Measurements from ENCODE around the gene JAGN1. TPM values are rescaled to one million over a fixed set of nuclear protein-coding genes. Genes with fewer than 3 reads are reported as not detected.
"Not testable (repeated sequence)": the region's sequence is repeated elsewhere in the genome, so short reads cannot be mapped to it uniquely, and the experiment has no call there.

Gene JAGN1
- total RNA-seq, 1 experiment from 2014 or later = 34.1 TPM

DNA sequence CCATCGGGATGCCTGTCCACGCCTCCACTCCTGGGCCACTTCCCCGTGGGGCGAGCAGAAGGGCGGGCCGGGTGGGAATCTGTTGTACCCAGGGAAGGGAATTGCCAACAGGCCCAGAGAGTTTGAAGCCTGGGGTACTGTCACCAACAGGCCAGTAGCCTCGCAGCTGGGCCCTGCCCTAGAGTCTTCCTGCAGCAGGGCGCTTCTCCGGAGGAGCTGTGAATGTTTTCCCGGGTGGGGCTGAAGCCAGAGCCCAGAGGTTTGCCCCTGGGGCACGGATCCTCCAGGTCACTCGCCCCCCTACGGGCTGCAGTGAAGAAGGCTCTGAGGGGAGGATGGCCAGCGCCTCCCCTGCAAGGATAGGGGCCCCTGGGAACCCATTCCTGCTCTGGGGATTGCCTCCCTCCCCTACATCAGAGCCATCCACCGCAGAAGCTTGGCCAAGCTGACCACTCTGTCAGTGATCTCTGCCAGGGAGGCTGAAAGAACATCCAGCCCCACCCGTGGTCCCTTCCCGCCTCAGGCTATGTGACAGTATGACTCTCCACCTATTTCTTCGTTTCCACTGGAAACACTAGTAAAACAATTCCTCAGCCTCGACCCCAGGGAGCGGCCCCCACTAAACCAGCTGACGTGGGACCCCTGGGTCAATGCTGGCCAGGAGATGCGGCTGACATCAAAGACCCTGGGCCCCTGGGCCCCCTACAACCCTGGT is 27.2 kb upstream of the JAGN1 start:
- Histone ChIP-seq H3K9me2 (replicated peaks; ENCODE audit: low read length) (no peaks in the 10 kb centered on the region), H3K27me3 (ENCODE audit: low read length) (no peaks in the 10 kb centered on the region), H2AFZ (ENCODE audit: low read length) (peak overlapping the region; percentile 69), H3K4me1 (ENCODE audit: insufficient read depth, low read length) (0 out of 2 replicates have a peak, but pooled peaks cover 9% of the 10 kb centered on the region), H3K36me3 (ENCODE audit: low read depth, low read length) (no peaks in the 10 kb centered on the region), H4K20me1 (ENCODE audit: low read length) (no peaks in the 10 kb centered on the region), H3K4me3 (ENCODE audit: low read length) (peak overlapping the region; percentile 50; the same call in 1 of the 2 replicates), H3K9ac (ENCODE audit: low read length) (no peak overlapping the region), H3K27ac (ENCODE audit: low read length) (no peak overlapping the region), H3F3A (ENCODE audit: low read length, unreplicated experiment) (no peaks in the 10 kb centered on the region), H3K79me2 (ENCODE audit: low read length) (no peaks in the 10 kb centered on the region), H3K4me2 (ENCODE audit: low read length) (peak overlapping the region; percentile 59), H3K9me3 (ENCODE audit: low read length) (no peaks in the 10 kb centered on the region)
- ATAC-seq (peak; percentile 49), DNase-seq (no peak)
- ChIA-PET CTCF (no interaction called here), POLR2A (ENCODE audit: unreplicated experiment) (no interaction called here)
- intact Hi-C loops (cut with micrococcal nuclease) = loop anchor here (5.0 kb wide), 1 partner anchor 54 kb away; the partner anchor contains the start of gene IL17RC
- TF ChIP-seq, protein P1, sequence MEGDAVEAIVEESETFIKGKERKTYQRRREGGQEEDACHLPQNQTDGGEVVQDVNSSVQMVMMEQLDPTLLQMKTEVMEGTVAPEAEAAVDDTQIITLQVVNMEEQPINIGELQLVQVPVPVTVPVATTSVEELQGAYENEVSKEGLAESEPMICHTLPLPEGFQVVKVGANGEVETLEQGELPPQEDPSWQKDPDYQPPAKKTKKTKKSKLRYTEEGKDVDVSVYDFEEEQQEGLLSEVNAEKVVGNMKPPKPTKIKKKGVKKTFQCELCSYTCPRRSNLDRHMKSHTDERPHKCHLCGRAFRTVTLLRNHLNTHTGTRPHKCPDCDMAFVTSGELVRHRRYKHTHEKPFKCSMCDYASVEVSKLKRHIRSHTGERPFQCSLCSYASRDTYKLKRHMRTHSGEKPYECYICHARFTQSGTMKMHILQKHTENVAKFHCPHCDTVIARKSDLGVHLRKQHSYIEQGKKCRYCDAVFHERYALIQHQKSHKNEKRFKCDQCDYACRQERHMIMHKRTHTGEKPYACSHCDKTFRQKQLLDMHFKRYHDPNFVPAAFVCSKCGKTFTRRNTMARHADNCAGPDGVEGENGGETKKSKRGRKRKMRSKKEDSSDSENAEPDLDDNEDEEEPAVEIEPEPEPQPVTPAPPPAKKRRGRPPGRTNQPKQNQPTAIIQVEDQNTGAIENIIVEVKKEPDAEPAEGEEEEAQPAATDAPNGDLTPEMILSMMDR (conservative IDR thresholded peaks at IDR 0.05; ENCODE audit: low read depth, low read length) = no peak
- TF ChIP-seq EZH2 (IDR thresholded peaks at IDR 0.05; ENCODE audit: low read length, unreplicated experiment) = no peak
- TF ChIP-seq EZH2phosphoT487 (IDR thresholded peaks at IDR 0.05; ENCODE audit: borderline replicate concordance, low read length) = no peak
- TSS peak; percentile 88 for BruUV-seq (replicated peaks)

DNA sequence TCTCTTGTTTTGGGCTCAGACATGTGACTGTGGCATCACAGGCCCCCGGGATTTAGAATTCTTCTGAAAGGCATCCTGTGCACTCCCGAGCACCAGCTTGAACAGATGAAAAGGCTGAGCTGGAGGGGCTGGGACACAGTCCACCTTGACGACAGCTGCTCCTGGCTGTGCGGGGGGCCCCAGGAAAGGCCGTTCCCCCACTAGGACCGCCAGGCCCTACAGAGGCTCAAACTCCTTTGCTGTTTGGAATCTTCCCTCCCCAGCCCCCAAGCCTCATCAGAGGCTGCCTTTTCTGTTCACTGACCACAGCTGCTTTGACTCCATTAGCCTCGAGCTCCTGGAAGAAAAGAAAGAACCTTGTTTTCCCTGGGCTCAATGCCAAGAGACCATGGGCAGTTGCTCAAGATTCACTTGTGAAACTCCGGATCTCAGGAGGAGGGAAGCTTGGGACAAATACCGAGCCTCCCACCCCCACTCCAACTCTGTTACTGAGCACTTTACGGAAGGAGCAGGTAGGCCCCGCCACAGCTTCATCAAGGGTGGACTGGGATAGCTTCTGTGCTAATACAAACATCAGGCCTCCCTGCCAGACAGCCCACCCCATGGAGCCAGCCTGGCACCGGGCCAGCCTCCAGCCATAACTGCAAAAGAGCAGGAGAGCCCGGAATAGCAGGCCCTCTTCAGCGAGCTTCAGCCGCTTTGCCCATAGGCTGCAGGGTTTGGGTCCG is 26.0 kb upstream of the JAGN1 start:
- H3K4me2 ChIP-seq (ENCODE audit: low read length) = no peak overlapping the region
- no TSS peak for BruUV-seq (replicated peaks)
- no peaks in the 10 kb centered on the region for H3K36me3 ChIP-seq (ENCODE audit: low read depth, low read length)
- no peaks in the 10 kb centered on the region for H3K79me2 ChIP-seq (ENCODE audit: low read length)
- ChIA-PET CTCF (interaction anchor here (0.7 kb wide), 1 partner anchor 364 kb away, joined by 3 read pairs; no protein-coding TSS in a partner anchor), POLR2A (ENCODE audit: unreplicated experiment) (interaction anchor here (0.6 kb wide), 1 partner anchor 137 kb away, joined by 5 read pairs; no protein-coding TSS in a partner anchor)
- DNase-seq (peak; percentile 68), ATAC-seq (no peak)
- H2AFZ ChIP-seq (ENCODE audit: low read length) = no peak overlapping the region
- no peaks in the 10 kb centered on the region for H3K27me3 ChIP-seq (ENCODE audit: low read length)
- H3K9ac ChIP-seq (ENCODE audit: low read length) = no peak overlapping the region
- 0 out of 2 replicates have a peak, but pooled peaks cover 9% of the 10 kb centered on the region for H3K4me1 ChIP-seq (ENCODE audit: insufficient read depth, low read length)
- intact Hi-C loops (cut with micrococcal nuclease) = loop anchor here (5.0 kb wide), 1 partner anchor 53 kb away; the partner anchor contains the start of gene IL17RC
- TF ChIP-seq EZH2phosphoT487 (IDR thresholded peaks at IDR 0.05; ENCODE audit: borderline replicate concordance, low read length) = no peak
- TF ChIP-seq, protein P1 (conservative IDR thresholded peaks at IDR 0.05; ENCODE audit: low read depth, low read length) = no peak
- H3K4me3 ChIP-seq (ENCODE audit: low read length) = no peak overlapping the region
- H3K9me3 ChIP-seq (ENCODE audit: low read length) = no peaks in the 10 kb centered on the region
- no peak overlapping the region for H3K27ac ChIP-seq (ENCODE audit: low read length)
- H3K9me2 ChIP-seq (replicated peaks; ENCODE audit: low read length) = no peaks in the 10 kb centered on the region
- H3F3A ChIP-seq (ENCODE audit: low read length, unreplicated experiment) = no peaks in the 10 kb centered on the region
- no peaks in the 10 kb centered on the region for H4K20me1 ChIP-seq (ENCODE audit: low read length)

DNA sequence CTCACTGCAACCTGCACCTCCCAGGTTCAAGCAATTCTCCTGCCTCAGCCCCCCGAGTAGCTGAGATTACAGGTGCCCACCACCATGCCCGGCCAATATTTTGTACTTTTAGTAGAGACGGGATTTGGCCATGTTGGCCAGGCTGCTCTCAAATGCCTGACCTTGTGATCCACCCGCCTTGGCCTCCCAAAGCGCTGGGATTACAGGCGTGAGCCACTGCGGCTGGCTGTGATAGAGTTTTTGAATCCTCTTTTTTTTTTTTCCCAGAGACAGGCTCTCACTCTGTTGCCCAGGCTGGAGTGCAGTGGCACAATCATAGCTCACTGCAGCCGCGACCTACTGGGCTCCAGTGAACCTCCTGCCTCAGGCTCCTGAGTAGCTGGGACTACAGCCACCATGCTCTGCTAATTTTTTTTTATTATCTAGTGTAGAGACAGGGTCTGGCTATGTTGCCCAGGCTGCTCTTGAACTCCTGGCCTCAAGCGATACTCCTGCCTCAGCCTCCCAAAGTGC is 25.2 kb upstream of the JAGN1 start:
- H3K4me2 ChIP-seq (ENCODE audit: low read length); DNase-seq; BruUV-seq (replicated peaks); H3F3A ChIP-seq (ENCODE audit: low read length, unreplicated experiment); H4K20me1 ChIP-seq (ENCODE audit: low read length); ATAC-seq; H3K9me3 ChIP-seq (ENCODE audit: low read length); intact Hi-C loops (cut with micrococcal nuclease); H3K9ac ChIP-seq (ENCODE audit: low read length); CTCF ChIA-PET; H3K27me3 ChIP-seq (ENCODE audit: low read length); H3K36me3 ChIP-seq (ENCODE audit: low read depth, low read length); H3K4me3 ChIP-seq (ENCODE audit: low read length); H2AFZ ChIP-seq (ENCODE audit: low read length); H3K4me1 ChIP-seq (ENCODE audit: insufficient read depth, low read length); POLR2A ChIA-PET (ENCODE audit: unreplicated experiment); H3K27ac ChIP-seq (ENCODE audit: low read length); H3K9me2 ChIP-seq (replicated peaks; ENCODE audit: low read length); H3K79me2 ChIP-seq (ENCODE audit: low read length): not testable (repeated sequence)

Data from PC-3 (cell line).